Ovary (tissue), 3 donors: ENCODE measurements around the gene AKT3.

Source experiments
- CTCF ChIP-seq, 3 donors: fragments of 450-650 bp in 2 of 3; fragments of 200-600 bp in 1 of 3; IDR thresholded peaks; one replicate each; pipeline versions ENCODE4 v1.5.1 to v1.8.0; 2016 to 2022; ENCODE audit warnings: antibody characterized with exemption in 3 of 3, mild to moderate bottlenecking in 1 of 3
- EP300 ChIP-seq: sonication (generic); formaldehyde crosslinking; IDR thresholded peaks from one replicate; pipeline ENCODE4 v1.6.1; 2017; ENCODE audit warnings: antibody characterized with exemption
- POLR2A ChIP-seq: fragments of 450-650 bp; IDR thresholded peaks from one replicate; pipeline ENCODE4 v1.6.1; 2017; ENCODE audit warnings: antibody characterized with exemption, mild to moderate bottlenecking, moderate library complexity
- donor health status: DM: no; HTN: no; CAD: no.

- TF ChIP-seq CTCF (IDR thresholded peaks at IDR 0.05) (no peak), POLR2A (no peak), EP300 (no peak)
Measured at GRCh38 chr1:243553090-243553489, 297.0 kb downstream of the AKT3 start.
